A673 (cell line): ENCODE results near the gene PAX3.

Experiments used
- CTCF ChIP-seq: fragments of 300-800, 200-600 bp; sonication (generic); conservative IDR thresholded peaks from 2 replicates; pipeline ENCODE4 v1.5.1; 2017; ENCODE audit warnings: low read depth, mild to moderate bottlenecking, antibody characterized with exemption, low read length, moderate library complexity, mixed read lengths
- EZH2 ChIP-seq: fragments of 200-600 bp; sonication (generic); IDR thresholded peaks from 2 replicates; pipeline ENCODE4 v1.6.1; 2017; ENCODE audit warnings: borderline replicate concordance, low read depth, mild to moderate bottlenecking, mixed read lengths, antibody characterized with exemption, low read length; ENCODE audit not compliant: poor library complexity, severe bottlenecking

GRCh38 chr2:222338374-222338773 lies 39.6 kb upstream of the PAX3 start:
- TF ChIP-seq CTCF (no peak), EZH2 (no peak)
